Fibroblast of upper back skin (primary cell): Measurements from ENCODE around the gene DDX23.
A peak's percentile ranks its signal among the peaks of the same experiment; 100 is the strongest.
"Not testable (repeated sequence)": the region's sequence is repeated elsewhere in the genome, so short reads cannot be mapped to it uniquely, and the experiment has no call there.

Experiments used
- DNase-seq: peaks from one replicate; pipeline ENCODE4 v3.0.0-alpha.2; 2013

Gene DDX23

GRCh38 chr12:48851883-48852733 lies at the start of gene DDX23:
Gene DDX23 (minus strand): TSS chr12:48852163. CDS start chr12:48845782, 6,381 bp downstream.
- DNase-seq: peak; percentile 98

GRCh38 chr12:48901278-48901677 lies 49.3 kb upstream of the DDX23 start:
- DNase-seq: no peak

- DNase-seq: no peak
Observed at GRCh38 chr12:48899651-48900050, 47.7 kb upstream of the DDX23 start.

- DNase-seq: no peak
Observed at GRCh38 chr12:48894271-48894670, 42.3 kb upstream of the DDX23 start.

GRCh38 chr12:48890657-48891418 lies 38.9 kb upstream of the DDX23 start:
- peak; percentile 73 for DNase-seq

GRCh38 chr12:48889679-48890078 lies 37.7 kb upstream of the DDX23 start:
- no peak for DNase-seq

GRCh38 chr12:48883305-48884161 lies 31.6 kb upstream of the DDX23 start:
- DNase-seq: no peak

GRCh38 chr12:48882972-48883304 lies 31.0 kb upstream of the DDX23 start:
- no peak for DNase-seq

- peak; percentile 50 for DNase-seq
Observed at GRCh38 chr12:48882315-48882687, 30.3 kb upstream of the DDX23 start.

- DNase-seq: no peak
Observed at GRCh38 chr12:48881686-48882314, 29.8 kb upstream of the DDX23 start.

GRCh38 chr12:48880647-48881046 lies 28.7 kb upstream of the DDX23 start:
- no peak for DNase-seq

- DNase-seq: no peak
Observed at GRCh38 chr12:48878548-48878947, 26.6 kb upstream of the DDX23 start.

- no peak for DNase-seq
Observed at GRCh38 chr12:48875944-48876515, 24.1 kb upstream of the DDX23 start.

- not testable (repeated sequence) for DNase-seq
Observed at GRCh38 chr12:48873534-48873933, 21.6 kb upstream of the DDX23 start.

- no peak for DNase-seq
Observed at GRCh38 chr12:48873096-48873495, 21.1 kb upstream of the DDX23 start.

GRCh38 chr12:48869191-48869590 lies 17.2 kb upstream of the DDX23 start:
- DNase-seq: no peak

- no peak for DNase-seq
Observed at GRCh38 chr12:48868451-48868850, 16.5 kb upstream of the DDX23 start.

GRCh38 chr12:48866052-48866711 lies 14.2 kb upstream of the DDX23 start:
- DNase-seq: no peak

GRCh38 chr12:48865281-48866051 lies 13.5 kb upstream of the DDX23 start, which contains the start of gene RND1:
Gene RND1 (minus strand): TSS chr12:48865870. CDS start chr12:48865767, 103 bp downstream.
- peak; percentile 92 for DNase-seq

- no peak for DNase-seq
Observed at GRCh38 chr12:48863291-48863690, 11.3 kb upstream of the DDX23 start.

- no peak for DNase-seq
Observed at GRCh38 chr12:48862760-48863159, 10.8 kb upstream of the DDX23 start.
